Measurements from ENCODE around the gene PTPN21. TPM values are rescaled to one million over a fixed set of nuclear protein-coding genes. Genes with fewer than 3 reads are reported as not detected.

The PTPN21 gene
- total and polyA plus RNA-seq, 2 donors from 2014 or later = 5.3 to 23.2 TPM

GRCh38 chr14:88550078-88550477 lies 4.7 kb downstream of the PTPN21 start:
- H3K27me3 ChIP-seq (ENCODE audit: control insufficient read depth, insufficient read depth, low read length) = no peaks in the 10 kb centered on the region
- DNase-seq (no peak), FAIRE-seq (no peak)
- intact Hi-C loops (cut with DNase I) = no loop called here
- no peak for TF ChIP-seq CTCF (IDR thresholded peaks at IDR 0.05; ENCODE audit: borderline replicate concordance, extremely low read depth, insufficient read depth)
- no peaks in the 10 kb centered on the region for H3K9me3 ChIP-seq (ENCODE audit: control insufficient read depth in 2 of 3, insufficient read depth in 1 of 3, low read length in 3 of 3)
- peaks cover 2 to 16% (median 3%) of the 10 kb centered on the region in 3 donors for H3K36me3 ChIP-seq (ENCODE audit: control insufficient read depth in 2 of 3, insufficient read depth in 3 of 3, low read length in 3 of 3)
- H3K9ac ChIP-seq (ENCODE audit: low read length in 3 of 3) = no peak overlapping the region
- H3K4me1 ChIP-seq (ENCODE audit: control insufficient read depth in 2 of 3, insufficient read depth in 2 of 3, low read depth in 1 of 3, low read length in 3 of 3) = peaks cover 0 to 9% (median 4%) of the 10 kb centered on the region in 3 donors
- no peak overlapping the region for H3K4me3 ChIP-seq (ENCODE audit: low read length in 3 of 3)
- no peak overlapping the region for H3K27ac ChIP-seq (ENCODE audit: low read depth in 2 of 2, low read length in 2 of 2)

GRCh38 chr14:88547386-88547780 lies 7.4 kb downstream of the PTPN21 start:
- no peak overlapping the region for H3K4me3 ChIP-seq (ENCODE audit: low read length in 3 of 3)
- intact Hi-C loops (cut with DNase I) = no loop called here
- H3K9ac ChIP-seq (ENCODE audit: low read length in 3 of 3) = no peak overlapping the region
- H3K9me3 ChIP-seq (ENCODE audit: control insufficient read depth in 2 of 3, insufficient read depth in 1 of 3, low read length in 3 of 3) = no peaks in the 10 kb centered on the region
- H3K27me3 ChIP-seq (ENCODE audit: control insufficient read depth, insufficient read depth, low read length) = no peaks in the 10 kb centered on the region
- H3K27ac ChIP-seq (ENCODE audit: low read depth in 2 of 2, low read length in 2 of 2) = no peak overlapping the region
- no peak for TF ChIP-seq CTCF (IDR thresholded peaks at IDR 0.05; ENCODE audit: borderline replicate concordance, extremely low read depth, insufficient read depth)
- peaks cover 2 to 16% (median 3%) of the 10 kb centered on the region in 3 donors for H3K36me3 ChIP-seq (ENCODE audit: control insufficient read depth in 2 of 3, insufficient read depth in 3 of 3, low read length in 3 of 3)
- peaks cover 0 to 8% (median 4%) of the 10 kb centered on the region in 3 donors for H3K4me1 ChIP-seq (ENCODE audit: control insufficient read depth in 2 of 3, insufficient read depth in 2 of 3, low read depth in 1 of 3, low read length in 3 of 3)
- DNase-seq (no peak), FAIRE-seq (no peak)

GRCh38 chr14:88546621-88547385 lies 8.0 kb downstream of the PTPN21 start:
- intact Hi-C loops (cut with DNase I) = no loop called here
- Histone ChIP-seq H3K9me3 (ENCODE audit: control insufficient read depth in 2 of 3, insufficient read depth in 1 of 3, low read length in 3 of 3) (no peaks in the 10 kb centered on the region), H3K4me3 (ENCODE audit: low read length in 3 of 3) (no peak overlapping the region), H3K36me3 (ENCODE audit: control insufficient read depth in 2 of 3, insufficient read depth in 3 of 3, low read length in 3 of 3) (peaks cover 2 to 16% (median 3%) of the 10 kb centered on the region in 3 donors), H3K9ac (ENCODE audit: low read length in 3 of 3) (no peak overlapping the region), H3K4me1 (ENCODE audit: control insufficient read depth in 2 of 3, insufficient read depth in 2 of 3, low read depth in 1 of 3, low read length in 3 of 3) (peaks cover 0 to 4% (median 4%) of the 10 kb centered on the region in 3 donors), H3K27ac (ENCODE audit: low read depth in 2 of 2, low read length in 2 of 2) (no peak overlapping the region), H3K27me3 (ENCODE audit: control insufficient read depth, insufficient read depth, low read length) (no peaks in the 10 kb centered on the region)
- TF ChIP-seq CTCF (IDR thresholded peaks at IDR 0.05; ENCODE audit: borderline replicate concordance, extremely low read depth, insufficient read depth) = no peak
- FAIRE-seq (no peak), DNase-seq (no peak)

All from kidney (tissue), 14 donors.